Sigmoid colon (tissue), 7 donors: Measurements from ENCODE around the gene ABHD17B. TPM values are rescaled to one million over a fixed set of nuclear protein-coding genes. Genes with fewer than 3 reads are reported as not detected.

ENCODE experiments used
- DNase-seq: peaks from one replicate; pipeline ENCODE4 v3.0.0-alpha.2; 2019
- H3K27ac ChIP-seq, 4 donors: fragments of 200-600 bp; sonication (generic); one replicate each; pipeline ENCODE4 v1.5.1; 2016 to 2019; ENCODE audit warnings: mild to moderate bottlenecking in 1 of 4
- H3K27me3 ChIP-seq, 3 donors: fragments of 200-600 bp; sonication (generic); one replicate each; pipeline ENCODE4 v1.5.1; 2019; ENCODE audit warnings: mild to moderate bottlenecking in 1 of 3
- H3K36me3 ChIP-seq, 4 donors: fragments of 200-600 bp; sonication (generic); one replicate each; pipeline ENCODE4 v1.5.1; 2016 to 2019
- H3K4me1 ChIP-seq, 4 donors: fragments of 200-600 bp; sonication (generic); one replicate each; pipeline ENCODE4 v1.5.1; 2017 to 2019
- H3K4me3 ChIP-seq, 4 donors: fragments of 200-600 bp; sonication (generic); one replicate each; pipeline ENCODE4 v1.5.1; 2017 to 2019; ENCODE audit warnings: mild to moderate bottlenecking in 2 of 4, moderate library complexity in 1 of 4
- H3K9me3 ChIP-seq, 4 donors: fragments of 200-600 bp in 3 of 4; sonication (generic) in 3 of 4; one replicate each; pipeline versions ENCODE4 v1.5.1 to v1.6.1; 2013 to 2019
- CTCF ChIP-seq, 4 experiments: fragments of 450-650 bp in 3 of 4; fragments of 200-600 bp in 1 of 4; IDR thresholded peaks; one replicate each; pipeline ENCODE4 v1.5.1; 2016 to 2019; ENCODE audit warnings: antibody characterized with exemption in 4 of 4, mild to moderate bottlenecking in 3 of 4, moderate library complexity in 2 of 4
- EP300 ChIP-seq, 4 donors: sonication (generic); formaldehyde crosslinking; IDR thresholded peaks; one replicate each; pipeline ENCODE4 v1.6.1; 2017; ENCODE audit warnings: antibody characterized with exemption in 4 of 4
- POLR2A ChIP-seq, 2 donors: fragments of 450-650 bp; IDR thresholded peaks; one replicate each; pipeline ENCODE4 v1.6.1; 2016; ENCODE audit warnings: antibody characterized with exemption in 2 of 2, mild to moderate bottlenecking in 2 of 2, moderate library complexity in 2 of 2
- POLR2AphosphoS5 ChIP-seq, 4 donors: sonication (generic); formaldehyde crosslinking; IDR thresholded peaks; one replicate each; pipeline ENCODE4 v1.6.1; 2017; ENCODE audit warnings: antibody characterized with exemption in 4 of 4
- WGBS, 2 donors: extraction: QIAGEN DNeasy Blood & Tissue Kit; methylation state at CpG; one replicate each; pipeline ENCODE4 v1.1.7; 2013; 5-methylcytosine and 5-hydroxymethylcytosine counted together
- intact Hi-C: fragments of 100-400 bp; cut with DNase I; formaldehyde crosslinking; loops from one replicate; pipeline ENCODE4 v1.15.1; 2023
- polyA plus RNA-seq, 3 donors: library from polyadenylated mRNA; stranded (reverse); fragments of 200-250 nt; gene quantifications; one replicate each; pipeline ENCODE4 v1.2.3, GENCODE V29; 2013
- total RNA-seq, 4 donors: library from RNA; depleted of rRNA; stranded (reverse); fragments of >200 nt; gene quantifications; one replicate each; pipeline ENCODE4 v1.1.0, GENCODE V29; 2016
- donor health status: healthy with polysubstance abuse.
- donor health status: Bipolar disorder and iron deficiency.
- donor health status: healthy.

The ABHD17B gene
- total and polyA plus RNA-seq, 7 donors, result 12.4 to 35.1 (median 16.8) TPM

DNA sequence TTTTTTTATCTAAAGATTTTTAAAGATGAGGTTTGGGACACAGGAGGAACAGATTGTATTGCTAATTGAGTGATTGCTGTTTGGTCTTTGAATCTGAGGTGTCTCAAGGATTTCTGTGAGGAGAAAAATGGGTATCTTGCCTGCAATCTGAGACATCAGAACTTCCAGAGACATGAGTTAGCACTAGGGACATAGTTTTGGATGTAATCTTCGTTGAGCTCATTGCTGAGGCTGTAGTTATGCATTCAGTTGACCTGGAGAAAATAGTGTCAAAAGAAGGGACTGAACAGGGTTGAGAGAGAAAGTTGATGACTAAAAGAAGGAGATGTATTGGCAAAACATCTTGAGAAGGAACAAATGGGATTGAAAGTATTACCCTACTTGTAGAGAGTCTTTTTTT lies 25.1 kb upstream of the ABHD17B start:
- 51 to 73% methylated on average over 1 of the region's 1 CpG for WGBS, 2 donors

GRCh38 chr9:71931166-71931565 lies 20.2 kb upstream of the ABHD17B start:
- H3K4me3 ChIP-seq, result no peak overlapping the region
- TF ChIP-seq EP300 (IDR thresholded peaks at IDR 0.05), result no peak
- no peak for TF ChIP-seq POLR2A (IDR thresholded peaks at IDR 0.05)
- TF ChIP-seq POLR2AphosphoS5 (IDR thresholded peaks at IDR 0.05), result no peak
- no peak for TF ChIP-seq CTCF (IDR thresholded peaks at IDR 0.05)
- intact Hi-C loops, result no loop called here
- H3K9me3 ChIP-seq, result no peaks in the 10 kb centered on the region
- H3K36me3 ChIP-seq, result no peaks in the 10 kb centered on the region
- peaks cover 0 to 15% (median 6%) of the 10 kb centered on the region in 4 donors for H3K4me1 ChIP-seq
- H3K27ac ChIP-seq, result no peak overlapping the region
- no peaks in the 10 kb centered on the region for H3K27me3 ChIP-seq
- DNase-seq, result no peak
- WGBS, 2 donors, result 83 to 86% methylated on average over 2 of the region's 2 CpGs

More for the DNA sequence above, 25.1 kb upstream of the ABHD17B start:
- no peak for DNase-seq
- H3K4me1 ChIP-seq, result no peaks in the 10 kb centered on the region
- H3K4me3 ChIP-seq, result no peak overlapping the region
- no peaks in the 10 kb centered on the region for H3K9me3 ChIP-seq
- H3K27ac ChIP-seq, result no peak overlapping the region
- no peaks in the 10 kb centered on the region for H3K27me3 ChIP-seq
- intact Hi-C loops, result no loop called here
- TF ChIP-seq CTCF (IDR thresholded peaks at IDR 0.05) (no peak), POLR2AphosphoS5 (IDR thresholded peaks at IDR 0.05) (no peak), POLR2A (IDR thresholded peaks at IDR 0.05) (no peak), EP300 (IDR thresholded peaks at IDR 0.05) (no peak)
- no peaks in the 10 kb centered on the region for H3K36me3 ChIP-seq

DNA sequence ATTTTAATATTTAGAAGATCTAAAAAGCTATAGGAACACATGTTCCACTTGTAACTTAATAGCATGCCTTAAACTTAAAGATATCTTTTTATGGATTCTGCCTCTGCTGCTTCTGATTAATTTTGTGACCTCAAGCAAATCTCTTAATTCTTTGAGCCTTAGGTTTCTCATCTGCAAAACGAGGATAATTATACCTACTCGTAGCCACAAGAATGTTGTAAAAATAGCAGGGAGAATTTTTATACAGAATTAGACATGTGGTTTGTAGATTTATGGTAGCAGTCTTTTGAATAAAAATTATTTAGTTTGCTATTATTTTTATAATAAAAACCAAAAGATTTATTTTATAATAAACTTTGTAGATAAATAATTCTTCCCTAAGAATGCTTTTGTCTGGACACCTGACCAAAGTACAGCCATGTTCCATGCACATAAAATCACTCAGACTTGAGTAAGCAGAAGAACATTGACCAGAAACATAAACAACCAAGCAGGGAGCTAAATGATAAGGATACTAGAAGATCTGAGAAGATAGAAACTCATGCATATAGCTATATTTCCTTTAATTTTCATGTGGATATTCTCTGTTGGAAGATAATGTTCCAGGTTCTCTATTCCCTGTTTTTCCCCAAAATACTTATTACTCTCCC lies 18.9 kb upstream of the ABHD17B start:
- 72 to 77% methylated on average over 2 of the region's 2 CpGs for WGBS, 2 donors
- no peaks in the 10 kb centered on the region for H3K27me3 ChIP-seq
- TF ChIP-seq POLR2AphosphoS5 (IDR thresholded peaks at IDR 0.05), result no peak
- no peak for TF ChIP-seq EP300 (IDR thresholded peaks at IDR 0.05)
- TF ChIP-seq POLR2A (IDR thresholded peaks at IDR 0.05), result no peak
- TF ChIP-seq CTCF (IDR thresholded peaks at IDR 0.05), result no peak
- H3K27ac ChIP-seq, result no peak overlapping the region
- intact Hi-C loops, result no loop called here
- H3K4me3 ChIP-seq, result no peak overlapping the region
- no peaks in the 10 kb centered on the region for H3K36me3 ChIP-seq
- peaks cover 0 to 15% (median 6%) of the 10 kb centered on the region in 4 donors for H3K4me1 ChIP-seq
- no peak for DNase-seq
- H3K9me3 ChIP-seq, result no peaks in the 10 kb centered on the region

GRCh38 chr9:71929223-71929622 lies 18.2 kb upstream of the ABHD17B start:
- no peaks in the 10 kb centered on the region for H3K27me3 ChIP-seq
- no peak overlapping the region for H3K27ac ChIP-seq
- 52 to 80% methylated on average over 2 of the region's 2 CpGs for WGBS, 2 donors
- intact Hi-C loops, result no loop called here
- no peak overlapping the region for H3K4me3 ChIP-seq
- TF ChIP-seq EP300 (IDR thresholded peaks at IDR 0.05), result no peak
- TF ChIP-seq POLR2A (IDR thresholded peaks at IDR 0.05), result no peak
- no peak for TF ChIP-seq CTCF (IDR thresholded peaks at IDR 0.05)
- no peak for TF ChIP-seq POLR2AphosphoS5 (IDR thresholded peaks at IDR 0.05)
- no peaks in the 10 kb centered on the region for H3K36me3 ChIP-seq
- H3K4me1 ChIP-seq, result peaks cover 0 to 15% (median 6%) of the 10 kb centered on the region in 4 donors
- DNase-seq, result no peak
- no peaks in the 10 kb centered on the region for H3K9me3 ChIP-seq

GRCh38 chr9:71928806-71929205 lies 17.8 kb upstream of the ABHD17B start:
- intact Hi-C loops, result no loop called here
- Histone ChIP-seq H3K4me1 (peaks cover 0 to 15% (median 6%) of the 10 kb centered on the region in 4 donors), H3K9me3 (no peaks in the 10 kb centered on the region), H3K36me3 (no peaks in the 10 kb centered on the region), H3K27me3 (no peaks in the 10 kb centered on the region), H3K4me3 (no peak overlapping the region), H3K27ac (no peak overlapping the region)
- WGBS, 2 donors, result 47 to 82% methylated on average over 2 of the region's 2 CpGs
- DNase-seq, result no peak
- TF ChIP-seq POLR2AphosphoS5 (IDR thresholded peaks at IDR 0.05), result no peak
- no peak for TF ChIP-seq POLR2A (IDR thresholded peaks at IDR 0.05)
- no peak for TF ChIP-seq EP300 (IDR thresholded peaks at IDR 0.05)
- TF ChIP-seq CTCF (IDR thresholded peaks at IDR 0.05), result no peak
